GM21528 (cell line): ENCODE data around the gene SCAF8.

ENCODE experiments used
- ATAC-seq: cut with Tn5 transposase; IDR thresholded peaks from one replicate; pipeline ENCODE4 v1.9.1; 2021; ENCODE audit warnings: mild to moderate bottlenecking, moderate library complexity; ENCODE audit not compliant: unreplicated experiment, low FRiP score

Gene SCAF8

DNA sequence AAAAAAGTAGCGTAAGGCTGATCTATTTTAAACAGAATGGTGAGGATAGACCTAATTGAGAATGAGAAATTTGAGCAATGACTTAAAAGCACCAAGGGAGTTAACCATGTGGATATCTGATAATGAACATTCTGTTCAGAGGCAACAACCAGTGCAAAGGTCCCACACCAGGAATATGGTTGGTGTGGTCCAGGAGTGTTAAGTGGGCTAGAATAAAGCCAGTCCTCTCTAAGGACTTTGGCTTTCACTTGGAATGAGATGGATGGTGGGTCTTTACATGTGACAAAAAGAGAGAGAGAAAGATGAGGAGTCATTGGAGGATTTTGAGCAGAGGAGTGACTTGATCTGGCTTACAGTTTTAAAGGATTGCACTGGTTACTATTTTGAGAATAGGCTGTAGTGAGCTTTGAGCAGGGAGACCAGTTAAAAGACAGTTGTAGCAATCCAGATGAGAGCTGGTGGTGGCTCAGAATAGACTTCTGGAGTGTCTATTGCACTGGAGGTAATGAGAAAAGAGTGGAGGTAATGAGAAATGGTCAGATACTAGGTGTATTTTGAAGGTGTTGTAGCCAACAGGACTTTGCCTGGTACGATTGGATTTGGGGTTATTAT, 89.8 kb downstream of the SCAF8 start:
- no peak for ATAC-seq

DNA sequence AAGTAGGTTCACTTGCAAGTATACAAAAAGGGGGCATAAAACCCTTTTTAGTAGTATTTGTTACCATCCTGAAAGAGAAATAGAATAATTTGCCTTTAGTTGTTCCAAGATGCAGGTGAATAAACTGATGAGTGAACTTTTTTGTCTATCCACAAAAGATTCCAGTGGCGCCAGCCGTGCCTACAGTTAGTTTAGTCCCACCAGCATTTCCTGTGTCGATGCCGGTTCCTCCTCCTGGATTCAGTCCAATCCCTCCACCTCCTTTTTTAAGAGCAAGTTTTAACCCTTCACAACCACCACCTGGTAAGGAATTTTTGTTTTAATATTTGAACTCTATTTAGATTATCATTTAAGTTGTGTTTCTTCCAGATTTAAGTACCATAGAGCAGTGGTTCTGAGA, 90.9 kb downstream of the SCAF8 start:
- no peak for ATAC-seq

DNA sequence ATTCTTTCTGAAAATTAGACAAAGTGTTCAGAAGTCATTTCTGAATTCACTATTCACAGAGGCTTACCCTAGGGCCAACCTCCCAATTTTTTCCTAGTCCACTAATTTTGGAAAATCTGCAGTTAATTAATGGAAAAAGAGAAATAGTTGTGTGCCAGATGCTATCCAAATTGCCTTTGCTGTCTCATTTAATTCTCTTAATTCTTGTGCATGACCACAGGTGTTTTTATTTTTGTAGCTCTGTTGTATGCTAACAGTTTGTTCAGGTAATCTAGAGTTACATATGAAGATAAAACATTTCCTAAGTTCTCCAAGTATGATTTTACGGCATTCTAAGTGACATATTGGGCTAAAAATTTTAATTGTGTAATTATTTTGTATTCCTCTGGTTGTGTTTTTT, 96.8 kb downstream of the SCAF8 start:
- no peak for ATAC-seq

DNA sequence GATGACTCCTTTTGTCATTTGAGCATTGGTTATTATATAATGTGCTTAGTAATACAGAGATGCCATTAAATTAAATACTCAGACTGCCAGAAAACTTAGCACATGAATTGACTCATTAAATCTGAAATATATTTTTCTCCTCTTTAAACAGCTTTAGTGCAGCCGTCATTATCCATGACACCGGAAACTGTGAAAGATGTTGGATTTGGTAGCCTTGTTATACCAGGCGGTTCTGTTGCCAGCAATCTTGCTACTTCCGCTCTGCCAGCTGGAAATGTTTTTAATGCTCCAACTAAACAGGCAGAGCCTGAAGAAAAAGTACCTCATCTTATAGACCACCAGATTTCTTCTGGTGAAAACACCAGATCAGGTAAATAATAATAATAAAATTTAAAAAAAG, 97.6 kb downstream of the SCAF8 start:
- ATAC-seq = no peak

DNA sequence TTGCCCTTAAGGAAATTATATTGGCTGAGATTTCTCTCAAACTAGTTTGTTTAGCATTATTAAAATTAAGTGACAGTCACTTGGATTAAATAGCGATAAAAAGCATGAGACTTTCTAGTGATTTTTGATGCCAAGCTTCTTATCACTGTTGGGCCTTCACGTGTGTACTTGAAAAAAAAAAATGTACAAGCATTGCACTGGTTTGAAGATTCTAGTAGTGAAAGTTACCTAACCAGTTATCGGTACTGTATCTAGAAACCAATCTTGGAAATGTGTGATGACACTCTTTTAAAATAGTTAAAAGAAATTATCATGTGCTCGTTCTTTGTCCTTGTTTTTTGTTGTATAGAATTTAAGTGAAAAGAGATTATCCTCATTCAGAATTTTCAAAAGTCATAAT, 102.1 kb downstream of the SCAF8 start:
- no peak for ATAC-seq

DNA sequence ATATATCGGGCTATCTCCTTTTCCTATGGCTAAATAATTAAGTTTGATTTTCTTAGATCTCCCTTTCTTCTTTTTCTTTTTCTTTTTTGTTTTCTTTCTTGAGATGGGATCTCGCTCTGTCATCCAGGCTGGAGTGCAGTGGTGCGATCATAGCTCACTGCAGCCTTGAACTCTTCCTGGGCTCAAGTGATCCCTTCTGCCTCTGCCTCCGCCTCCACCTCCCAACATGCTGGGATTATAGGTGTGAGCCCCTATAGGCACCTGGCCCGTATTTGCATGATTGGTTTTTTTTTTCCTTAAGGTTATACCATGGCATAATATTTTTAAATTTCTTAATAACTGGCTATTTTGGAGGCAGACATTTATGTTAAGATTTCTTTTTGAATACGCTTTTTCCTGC, 106.3 kb downstream of the SCAF8 start:
- ATAC-seq = no peak

DNA sequence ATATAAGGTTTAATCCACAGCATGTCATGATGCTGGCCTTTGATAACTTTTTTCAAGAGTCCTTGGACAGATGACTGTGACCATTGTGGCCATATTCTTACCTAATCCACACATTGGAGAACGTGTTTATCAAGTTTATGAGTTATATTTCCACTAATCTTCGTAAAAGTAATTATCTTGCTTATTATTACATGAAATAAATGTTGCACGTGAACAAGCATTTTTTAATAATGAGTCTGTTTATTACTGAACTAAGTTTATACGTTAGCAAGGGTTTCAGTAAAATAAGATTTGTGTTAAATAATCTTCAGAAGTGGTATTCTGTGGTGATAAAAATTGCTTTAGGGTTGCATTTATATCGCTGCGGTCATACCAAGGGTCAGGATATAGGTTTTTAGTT, 107.1 kb downstream of the SCAF8 start:
- no peak for ATAC-seq

DNA sequence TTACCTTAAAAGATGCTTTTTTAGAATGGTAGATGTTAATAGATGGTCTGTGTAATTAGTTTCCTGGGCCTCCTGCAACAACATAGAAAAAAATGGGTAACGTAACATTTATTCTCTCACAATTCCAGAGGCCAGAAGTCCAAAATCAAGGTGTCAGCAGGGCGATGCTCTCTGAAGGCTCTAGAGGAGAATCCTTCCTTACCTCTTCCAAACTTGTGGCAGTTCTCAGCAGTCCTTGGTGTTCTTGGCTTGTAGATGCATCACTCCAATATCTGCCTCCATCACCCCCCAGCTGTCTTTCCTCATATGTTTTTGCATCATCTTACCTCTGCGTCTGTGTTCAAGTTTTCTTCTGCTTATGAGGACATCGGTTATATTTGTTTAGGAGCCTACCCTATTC, 107.9 kb downstream of the SCAF8 start:
- no peak for ATAC-seq

DNA sequence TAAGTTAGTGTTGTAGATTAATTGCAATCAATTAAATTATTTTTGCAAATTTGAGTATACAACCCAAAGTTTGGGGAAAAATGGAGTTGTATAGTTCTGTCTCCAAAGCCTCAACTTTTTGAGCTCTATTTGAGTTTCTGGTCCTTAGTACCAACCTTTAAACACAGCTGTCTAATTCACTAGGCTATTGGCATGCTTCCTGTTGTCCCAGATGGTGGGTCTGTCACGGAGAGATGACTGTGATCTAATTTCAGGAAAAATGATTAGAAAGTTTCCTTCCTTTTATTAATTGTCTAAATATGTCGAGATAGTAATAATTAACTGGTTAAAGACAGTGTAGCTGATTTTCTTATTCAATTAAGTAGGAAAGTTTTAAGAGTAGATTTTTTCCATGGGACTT, 109.6 kb downstream of the SCAF8 start:
- ATAC-seq = no peak

DNA sequence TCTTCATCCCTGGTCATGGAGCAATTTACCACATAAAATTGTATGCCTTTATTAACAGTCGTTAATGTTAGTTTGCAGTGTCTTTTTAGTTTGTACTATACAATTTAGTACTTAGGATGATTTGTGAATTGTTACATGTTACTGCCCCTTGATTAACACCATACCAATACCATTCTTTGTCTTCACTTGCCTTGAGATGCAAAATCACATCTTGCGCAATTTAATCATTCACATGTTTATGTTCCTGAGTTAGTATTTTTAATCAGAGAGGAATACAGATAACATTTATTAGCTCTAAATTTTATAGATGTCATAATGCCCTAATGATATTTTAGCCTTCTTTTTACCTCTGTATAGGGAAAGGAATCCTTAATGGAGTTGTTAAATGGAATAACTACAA, 114.1 kb downstream of the SCAF8 start:
- ATAC-seq = no peak

DNA sequence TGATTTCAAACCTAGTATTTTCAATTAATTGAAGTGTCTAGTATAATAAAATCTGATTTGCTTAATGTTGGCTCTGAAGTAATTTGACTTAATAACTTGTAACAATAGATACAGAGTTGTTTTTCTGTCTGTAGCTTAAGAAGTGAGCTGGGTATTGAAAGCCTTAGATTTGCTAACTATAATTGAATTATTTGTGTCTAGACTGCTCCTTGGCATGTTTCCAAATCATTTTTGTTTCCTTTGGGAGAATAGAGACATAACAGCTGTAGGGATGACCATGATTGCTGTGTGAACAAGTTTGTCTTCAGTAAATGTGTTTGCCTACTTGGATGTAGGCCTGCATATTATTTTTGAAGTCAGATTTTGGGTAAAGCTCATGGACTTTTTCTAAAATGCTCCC, 115.4 kb downstream of the SCAF8 start:
- ATAC-seq = no peak

DNA sequence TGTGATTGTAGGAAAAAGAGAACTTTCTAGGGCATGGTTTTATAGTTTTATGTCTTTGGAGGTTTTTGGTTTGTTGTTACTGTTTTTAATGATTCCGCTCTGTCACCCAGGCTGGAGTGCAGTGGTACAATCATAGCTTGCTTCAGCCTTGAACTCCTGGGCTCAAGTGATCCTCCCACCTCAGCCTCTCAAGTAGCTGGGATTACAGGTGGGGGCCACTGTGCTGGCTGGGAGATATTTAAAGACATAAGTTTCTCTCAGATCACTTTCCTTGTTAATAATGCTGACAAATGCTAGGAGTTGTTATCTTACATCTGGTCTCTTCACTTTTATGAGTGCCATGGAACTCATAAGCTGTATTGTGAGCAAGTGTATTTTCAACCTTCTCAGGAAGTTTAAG, 116.3 kb downstream of the SCAF8 start:
- ATAC-seq = no peak

DNA sequence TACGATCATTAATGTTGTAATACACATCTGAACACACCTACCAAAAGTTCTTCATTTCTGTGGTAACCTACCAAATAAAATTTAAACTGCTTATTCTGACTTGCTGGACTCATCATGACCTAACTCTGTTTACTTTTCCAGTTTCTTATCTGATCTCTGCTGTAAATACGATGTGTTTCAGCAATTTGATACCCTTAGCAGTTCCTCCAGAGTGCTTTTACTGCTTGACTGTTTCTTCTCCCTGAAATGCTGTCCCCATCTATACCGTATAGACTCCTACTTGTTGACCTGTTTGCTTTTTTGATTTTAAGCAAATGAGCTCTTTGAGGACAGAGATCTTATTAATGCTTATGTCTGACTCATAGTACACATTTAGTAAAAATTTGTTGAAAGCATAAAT, 119.5 kb downstream of the SCAF8 start:
- ATAC-seq = no peak

DNA sequence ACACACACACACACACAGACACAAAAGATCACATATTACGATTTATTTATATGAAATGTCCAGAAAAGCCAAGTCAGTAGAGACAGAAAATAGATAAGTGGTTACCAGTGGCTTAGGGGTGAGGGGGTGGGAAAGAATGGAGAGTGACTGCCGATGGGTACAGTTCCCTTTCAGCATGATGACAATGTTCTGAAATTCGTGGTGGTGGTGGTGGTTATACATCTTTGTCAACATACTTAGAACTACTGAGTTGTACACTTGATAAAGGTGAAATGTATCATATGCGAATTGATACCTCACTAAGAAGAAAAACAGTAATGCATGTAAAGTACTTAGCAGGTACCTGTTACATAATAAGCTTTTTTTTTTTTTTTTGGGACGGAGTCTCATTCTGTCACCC, 124.3 kb downstream of the SCAF8 start:
- ATAC-seq = no peak

DNA sequence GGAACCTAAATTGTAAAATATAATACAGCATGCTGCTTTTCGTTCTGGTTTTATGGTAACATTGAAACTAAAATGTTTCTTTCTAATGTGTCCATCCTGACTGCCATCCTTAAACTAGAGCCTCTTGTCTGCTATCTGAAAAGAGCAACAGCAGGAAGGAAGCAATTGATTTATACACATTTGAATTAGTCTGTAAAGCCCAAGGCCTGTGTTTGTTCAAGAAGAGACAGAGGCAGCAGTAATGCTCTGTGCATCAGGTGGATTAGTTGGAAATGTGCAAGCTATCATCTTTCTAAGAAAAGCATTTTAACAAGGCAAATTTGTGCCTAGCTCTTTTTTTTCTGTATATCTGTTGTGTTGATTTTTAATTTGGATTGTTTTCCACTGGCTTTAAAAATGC, 128.6 kb downstream of the SCAF8 start:
- ATAC-seq = no peak

DNA sequence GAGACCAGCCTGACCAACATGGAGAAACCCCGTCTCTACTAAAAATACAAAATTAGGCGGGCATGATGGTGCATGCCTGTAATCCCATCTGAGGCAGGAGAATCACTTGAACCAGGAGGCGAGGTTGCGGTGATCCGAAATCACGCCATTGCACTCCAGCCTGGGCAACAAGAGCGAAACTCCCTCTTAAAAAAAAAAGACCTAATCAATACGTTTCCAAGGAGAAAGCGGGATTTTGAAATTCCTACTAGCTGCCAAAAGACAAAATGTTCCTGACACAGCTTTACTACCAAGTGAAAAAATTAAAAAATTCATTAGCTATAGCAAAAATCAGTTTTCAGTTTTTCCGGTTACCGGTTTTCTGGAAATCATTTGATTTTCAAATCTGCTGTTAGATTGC, 129.3 kb downstream of the SCAF8 start:
- ATAC-seq = no peak

DNA sequence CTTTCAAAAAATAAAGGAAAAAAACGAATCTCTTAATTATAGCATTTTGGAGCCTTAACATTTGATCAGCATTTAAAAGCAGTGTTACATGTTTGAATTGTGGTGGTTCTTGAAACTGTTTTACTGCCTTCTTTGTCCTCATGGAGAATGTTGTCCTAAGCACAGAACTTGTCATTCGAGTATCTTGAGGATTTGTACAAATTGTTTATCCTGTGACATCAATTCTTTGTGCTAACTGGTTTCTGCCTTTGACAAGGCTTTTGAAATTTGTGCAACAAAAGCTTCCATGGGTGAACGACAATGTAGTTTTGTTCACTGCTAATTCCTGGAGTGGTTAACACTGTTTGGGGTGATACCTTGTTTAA, 130.8 kb downstream of the SCAF8 start:
- ATAC-seq = no peak

DNA sequence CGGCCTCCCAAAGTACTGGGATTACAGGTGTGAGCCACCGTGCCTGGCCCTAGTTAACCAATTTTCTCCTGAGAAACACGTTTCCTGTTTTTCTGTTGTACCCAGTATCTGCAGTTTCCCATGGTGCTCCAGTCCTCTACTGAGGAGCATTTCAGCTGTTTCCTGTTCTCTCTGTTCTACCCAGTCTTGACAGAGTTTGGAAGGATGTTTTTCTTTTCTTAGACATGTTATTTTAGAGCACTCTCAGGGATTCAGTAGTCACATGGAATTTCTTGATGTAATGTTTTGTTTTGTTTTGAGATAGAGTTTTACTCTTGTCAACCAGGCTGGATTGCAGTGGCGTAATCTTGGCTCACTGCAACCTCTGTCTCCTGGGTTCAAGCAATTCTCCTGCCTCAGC, 132.1 kb downstream of the SCAF8 start:
- no peak for ATAC-seq

DNA sequence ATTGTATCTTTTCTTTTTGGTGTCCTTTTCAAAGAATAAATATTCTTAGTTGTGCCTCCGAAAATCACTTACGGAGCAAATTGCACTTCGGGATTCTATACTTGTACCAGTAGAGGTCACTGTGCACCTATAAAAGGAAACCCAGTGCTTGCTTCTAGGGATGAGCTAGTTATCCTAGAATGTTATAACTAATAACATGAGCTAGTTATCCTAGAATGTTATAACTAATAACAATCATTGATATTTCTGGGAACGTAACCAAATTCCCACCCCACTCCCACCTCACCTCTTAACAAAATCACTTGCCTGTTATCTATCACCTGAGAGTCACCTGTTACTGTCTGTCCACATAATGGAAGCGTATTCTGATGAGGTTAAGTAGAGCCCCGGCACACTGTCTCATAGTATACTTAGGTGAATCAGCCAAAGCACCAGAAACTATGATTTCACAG, 135.0 kb downstream of the SCAF8 start:
- ATAC-seq = no peak

DNA sequence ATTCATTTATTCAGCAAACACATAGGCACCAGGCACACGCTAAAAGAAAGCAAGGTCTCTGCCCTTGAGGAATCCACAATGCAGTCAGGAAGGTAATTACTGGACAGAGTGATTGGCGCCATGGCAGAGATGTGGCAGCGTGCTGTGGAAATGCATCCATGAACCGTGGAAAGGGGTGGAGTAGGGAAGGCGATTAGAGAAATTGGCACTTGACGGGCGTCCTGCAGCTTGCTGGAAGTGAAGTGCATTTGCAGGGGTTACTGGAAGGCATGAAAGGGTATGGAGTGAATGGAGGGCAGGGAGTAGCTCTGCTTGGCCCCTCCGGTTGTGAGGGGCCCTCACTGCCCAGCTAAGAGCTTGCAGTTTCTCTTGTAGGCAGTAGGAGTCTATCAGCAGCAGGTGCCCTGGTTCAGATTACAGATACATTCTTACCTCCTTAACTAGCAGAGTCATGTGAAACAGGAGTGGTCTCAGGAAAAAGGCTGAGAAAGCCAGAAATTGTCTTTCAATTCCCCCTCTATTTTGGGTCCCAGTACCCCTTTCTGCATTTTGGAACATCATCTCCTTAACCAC, 139.4 kb downstream of the SCAF8 start:
- no peak for ATAC-seq

DNA sequence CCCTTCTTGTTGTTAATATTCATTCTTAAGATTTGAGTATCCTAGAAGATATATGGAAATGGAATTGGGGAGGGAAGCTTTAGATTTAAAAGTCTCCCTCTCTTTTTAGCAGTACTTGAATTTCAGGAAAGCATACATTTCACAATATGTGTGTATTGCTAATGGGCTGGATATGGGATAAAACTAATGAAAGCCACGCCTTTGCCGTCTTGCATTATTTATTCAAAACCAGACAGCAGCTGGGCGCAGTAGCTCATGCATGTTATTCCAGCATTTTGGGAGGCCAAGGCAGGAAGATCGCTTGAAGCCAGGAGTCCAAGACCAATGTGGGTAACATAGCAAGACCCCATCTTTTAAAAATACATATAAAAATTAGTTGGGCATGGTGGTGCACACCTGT, 140.3 kb downstream of the SCAF8 start:
- ATAC-seq = no peak

DNA sequence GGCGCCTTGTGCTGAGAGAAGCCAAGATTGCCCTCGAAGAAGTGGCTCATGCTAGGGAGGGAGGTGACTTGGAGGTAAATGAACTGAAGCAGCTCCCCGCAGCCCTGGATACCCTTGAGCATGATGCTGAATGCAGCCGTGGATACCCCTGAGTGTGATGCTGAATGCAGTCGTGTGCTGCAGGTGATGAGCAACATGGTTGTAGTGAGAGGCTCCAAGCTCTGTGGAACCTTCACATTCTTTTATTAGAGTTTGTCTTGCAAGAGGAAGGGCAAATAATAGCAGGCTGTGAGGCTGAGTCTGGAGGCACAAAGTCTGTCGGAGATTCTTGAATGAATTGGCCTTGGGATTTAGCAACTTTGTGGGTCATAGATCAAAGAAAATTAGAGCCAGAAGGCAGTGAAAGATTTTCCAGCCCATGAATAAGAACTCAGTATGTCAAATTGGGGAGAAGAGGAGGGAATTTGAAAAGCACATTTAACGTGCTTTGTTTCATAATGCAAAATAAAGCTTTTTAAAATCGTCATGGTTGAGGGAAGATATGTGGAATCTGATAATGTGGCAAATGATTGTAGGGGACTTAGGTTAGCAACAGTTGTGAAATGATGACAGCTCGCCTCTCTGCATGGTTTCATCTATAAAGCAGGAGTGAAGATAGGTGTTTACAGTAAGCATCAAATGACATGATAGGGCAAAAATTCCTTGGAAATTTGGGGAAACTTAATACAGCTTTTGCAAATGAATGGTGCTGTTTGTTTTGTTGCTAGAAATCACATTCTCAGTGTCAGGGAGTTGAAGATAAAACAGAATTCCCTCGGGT, 141.8 kb downstream of the SCAF8 start:
- no peak for ATAC-seq
